Fibroblast of skin of left quadriceps (primary cell): ENCODE data around the gene PRKG1.
"Not testable (repeated sequence)": the region's sequence is repeated elsewhere in the genome, so short reads cannot be mapped to it uniquely, and the experiment has no call there.

Experiments
- DNase-seq, 2 experiments: peaks; one replicate each; pipeline ENCODE4 v3.0.0-alpha.2; 2013; ENCODE audit warnings: low read depth in 2 of 2

Gene PRKG1

DNA sequence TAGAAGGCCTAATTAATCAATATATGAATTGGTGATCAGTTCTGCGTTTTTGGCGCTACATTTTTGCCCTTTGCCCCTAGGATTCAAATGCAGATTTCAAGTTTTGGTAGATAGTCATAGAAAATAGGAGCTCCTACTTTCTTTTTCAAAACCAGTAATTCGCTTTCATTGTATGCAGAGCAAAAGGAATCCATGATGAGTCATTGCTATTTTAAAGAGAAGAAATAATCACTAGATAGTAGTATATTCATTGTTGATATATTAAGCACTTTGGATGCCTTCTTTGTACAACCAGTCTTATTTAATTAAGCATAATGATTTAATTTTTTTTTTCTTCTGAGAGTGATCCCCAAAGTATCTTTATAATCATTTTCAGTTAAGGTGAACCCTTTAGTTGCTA lies 574.8 kb downstream of the PRKG1 start:
- no peak for DNase-seq

DNA sequence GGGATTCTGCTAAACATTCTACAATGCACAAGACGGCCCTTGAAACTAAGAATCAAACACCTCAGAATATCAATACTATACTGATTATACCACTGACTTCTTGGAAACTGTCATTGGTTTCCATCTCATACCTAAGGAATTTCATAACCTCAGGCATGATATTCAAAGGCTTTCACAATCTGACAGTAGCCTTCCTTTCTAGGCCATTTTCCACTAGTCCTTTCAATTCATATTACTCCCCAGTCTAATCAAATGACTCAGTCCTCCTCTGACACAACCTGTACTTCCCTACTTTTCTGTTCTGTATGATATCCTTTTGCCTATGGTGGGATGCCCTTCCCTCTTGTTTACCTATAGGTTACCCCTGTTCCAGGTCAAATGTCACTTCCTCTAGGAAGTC lies 576.8 kb downstream of the PRKG1 start:
- peak in 1 of 2 experiments; percentile 26 for DNase-seq

DNA sequence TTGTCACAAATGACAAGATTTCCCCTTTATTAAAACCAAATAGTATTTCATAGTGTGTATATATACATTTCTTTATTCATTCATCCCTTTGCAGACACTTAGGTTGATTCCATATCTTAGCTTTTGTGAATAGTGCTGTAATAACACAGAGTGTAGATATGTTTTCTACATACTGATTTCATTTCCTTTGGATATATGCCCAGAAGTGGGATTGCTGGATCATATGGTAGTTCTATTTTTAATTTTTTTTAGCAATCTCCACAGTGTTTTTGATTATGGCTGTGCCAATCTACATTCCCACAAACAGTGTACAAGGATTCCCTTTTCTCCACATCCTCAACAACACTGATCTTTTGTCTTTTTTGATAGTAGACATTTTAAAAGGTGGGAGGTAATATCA lies 578.7 kb downstream of the PRKG1 start:
- DNase-seq, result peak; percentile 55 to 56

DNA sequence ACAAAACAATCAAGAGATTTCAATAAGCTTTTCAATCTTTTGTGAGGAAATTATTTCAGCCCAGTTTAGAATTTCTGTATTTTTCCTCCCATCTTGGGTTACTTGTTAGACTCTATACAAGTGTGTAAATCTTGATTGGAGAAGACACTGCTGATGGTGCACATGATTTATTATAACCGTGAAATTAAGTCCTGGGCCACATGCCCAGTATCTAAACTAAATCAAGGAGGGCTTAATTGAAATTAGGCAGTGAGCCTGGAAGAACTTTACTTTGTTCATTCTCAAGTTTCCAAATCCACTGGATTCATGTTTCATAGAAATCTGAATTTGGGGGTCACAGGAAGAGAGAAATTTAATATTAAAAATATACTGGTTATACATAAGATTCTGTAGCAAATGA lies 580.6 kb downstream of the PRKG1 start:
- peak; percentile 46 to 48 for DNase-seq

DNA sequence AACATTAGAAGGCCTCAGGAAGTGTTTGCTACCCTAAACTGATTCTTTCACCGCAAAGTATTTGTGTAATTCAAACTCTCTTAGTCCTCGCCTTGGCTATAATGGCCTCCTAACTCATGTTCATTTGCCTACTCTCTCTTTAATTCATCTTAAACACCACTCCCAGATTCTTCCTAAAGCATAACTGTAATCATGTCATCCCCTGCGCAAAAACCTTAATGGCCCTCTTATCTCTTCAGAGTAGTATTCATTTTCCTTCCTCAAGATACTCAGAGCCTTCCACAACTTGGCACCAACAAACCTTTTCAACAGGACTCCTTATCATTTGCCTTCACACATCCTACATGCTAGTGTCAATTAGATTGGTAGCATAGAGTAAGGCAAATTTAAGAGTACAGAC lies 582.2 kb downstream of the PRKG1 start:
- no peak for DNase-seq

DNA sequence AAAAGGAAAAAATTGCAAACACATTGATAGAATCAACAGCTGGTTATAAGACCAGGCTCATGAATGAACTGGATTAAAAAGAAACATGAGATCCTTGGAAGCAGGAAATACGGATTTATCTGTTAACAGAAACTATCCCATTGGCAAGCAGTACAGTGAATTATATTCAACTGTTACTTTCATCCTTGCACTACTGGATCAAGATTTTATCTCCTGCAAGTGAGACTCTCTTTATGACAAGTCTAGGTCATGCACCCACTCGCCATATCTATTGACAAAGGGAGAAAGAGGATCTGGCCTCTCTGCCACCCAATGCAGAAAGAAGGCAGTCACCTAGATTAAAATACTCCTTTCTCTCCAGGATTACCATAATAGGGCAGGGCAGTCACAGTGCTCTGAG lies 583.7 kb downstream of the PRKG1 start:
- DNase-seq, result no peak

DNA sequence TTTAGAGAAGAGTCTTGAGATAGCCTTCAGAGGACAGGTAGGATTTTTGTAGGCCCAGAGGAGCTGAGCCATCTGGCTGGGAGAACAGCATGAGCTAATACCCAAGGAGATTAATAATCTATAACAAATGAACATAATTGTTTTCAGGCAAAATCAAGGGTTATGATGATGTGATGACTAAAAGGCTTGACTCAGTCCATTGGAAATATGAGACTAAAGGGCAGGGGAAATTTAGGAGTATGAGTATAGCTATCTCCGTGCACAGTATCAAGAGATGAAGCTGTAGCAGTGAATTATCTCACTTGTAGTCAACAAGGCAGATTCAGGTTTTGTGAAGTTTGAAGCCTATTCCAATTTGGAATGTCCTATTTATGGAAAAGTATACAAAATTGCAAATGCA lies 585.1 kb downstream of the PRKG1 start:
- DNase-seq, result no peak

DNA sequence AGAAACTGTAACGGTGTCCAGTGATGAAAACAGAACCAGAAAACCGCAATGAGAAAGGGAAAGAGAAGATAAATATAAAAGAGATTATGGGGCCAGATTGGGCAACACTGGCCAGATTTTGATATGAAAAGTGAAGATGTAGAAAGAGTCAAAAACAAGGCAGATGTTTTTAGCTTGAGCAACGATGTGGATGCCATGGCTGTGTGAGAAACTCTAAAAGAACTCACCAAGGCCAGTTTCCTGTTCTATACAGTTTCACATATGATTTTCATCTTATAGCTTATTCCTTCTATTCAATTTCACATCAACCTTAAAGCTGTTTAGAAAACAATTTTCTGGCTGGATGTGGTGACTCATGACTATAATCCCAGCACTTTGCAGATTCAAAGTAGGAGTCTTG lies 588.8 kb downstream of the PRKG1 start:
- peak in 1 of 2 experiments; percentile 28 for DNase-seq

DNA sequence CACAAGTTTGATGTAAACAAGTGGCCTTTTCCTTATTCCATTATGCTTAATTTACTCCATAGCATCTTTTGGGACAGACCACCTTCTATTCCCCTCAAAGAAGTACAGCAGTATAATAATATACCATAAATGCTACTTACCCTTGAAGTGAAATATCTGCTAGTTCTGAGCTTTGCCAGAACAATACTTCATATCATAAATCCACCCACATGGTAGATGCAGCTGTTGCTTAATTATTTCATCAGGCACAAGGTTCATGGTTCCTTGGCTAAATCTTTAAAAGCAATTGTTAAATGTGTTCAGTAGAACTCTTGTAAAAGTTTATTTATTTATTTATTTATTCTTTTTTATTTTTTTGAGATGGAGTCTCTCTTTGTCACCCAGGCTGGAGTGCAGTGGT lies 592.2 kb downstream of the PRKG1 start:
- DNase-seq, result no peak

DNA sequence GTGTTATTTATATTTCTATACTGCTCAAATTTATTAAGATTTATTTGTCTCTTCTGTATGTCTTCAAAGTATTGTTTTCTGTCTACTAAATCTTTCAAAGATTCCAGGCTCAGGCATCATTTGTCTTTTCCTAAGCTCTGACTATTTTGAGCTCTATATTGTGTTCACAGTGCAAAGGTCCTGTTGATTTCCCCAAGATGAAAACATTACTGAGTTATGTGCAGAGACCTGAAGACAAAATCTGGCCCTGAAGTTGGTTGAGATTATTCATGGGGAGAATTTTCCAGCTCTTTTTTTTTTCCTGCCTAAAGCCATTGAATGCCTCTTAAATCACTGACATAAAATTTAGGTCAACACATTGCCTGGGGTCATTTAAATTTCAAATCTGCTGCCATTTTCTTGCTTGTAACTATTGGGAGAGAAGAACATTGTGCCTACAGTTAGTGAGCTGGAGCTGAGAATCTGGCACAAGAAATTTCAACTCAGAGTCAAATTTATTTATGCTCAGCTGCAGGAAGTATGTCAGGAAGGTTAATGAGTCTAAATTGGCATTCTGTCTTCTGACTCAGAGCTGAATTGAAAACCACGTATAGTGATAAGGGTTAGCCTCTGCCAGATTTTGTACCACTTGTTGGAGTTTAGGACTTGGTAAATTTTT lies 593.5 kb downstream of the PRKG1 start:
- peak in 1 of 2 experiments; percentile 22 for DNase-seq

DNA sequence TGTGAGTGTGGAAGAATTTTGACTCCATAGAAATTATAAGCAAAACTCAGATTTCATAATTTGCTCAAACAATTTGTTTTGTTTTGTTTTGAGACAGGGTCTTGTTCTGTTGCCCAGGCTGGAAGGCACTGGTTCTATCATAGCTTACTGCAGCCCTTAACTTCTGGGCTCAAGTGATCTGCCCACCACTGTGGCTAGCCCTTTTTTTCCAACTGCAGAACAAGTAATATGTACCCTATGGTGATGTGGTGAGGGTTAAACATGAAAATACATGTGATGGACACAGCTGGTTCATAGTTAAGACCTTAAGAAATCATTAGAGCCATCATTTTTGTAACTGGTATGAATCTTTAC lies 594.0 kb downstream of the PRKG1 start:
- no peak for DNase-seq

DNA sequence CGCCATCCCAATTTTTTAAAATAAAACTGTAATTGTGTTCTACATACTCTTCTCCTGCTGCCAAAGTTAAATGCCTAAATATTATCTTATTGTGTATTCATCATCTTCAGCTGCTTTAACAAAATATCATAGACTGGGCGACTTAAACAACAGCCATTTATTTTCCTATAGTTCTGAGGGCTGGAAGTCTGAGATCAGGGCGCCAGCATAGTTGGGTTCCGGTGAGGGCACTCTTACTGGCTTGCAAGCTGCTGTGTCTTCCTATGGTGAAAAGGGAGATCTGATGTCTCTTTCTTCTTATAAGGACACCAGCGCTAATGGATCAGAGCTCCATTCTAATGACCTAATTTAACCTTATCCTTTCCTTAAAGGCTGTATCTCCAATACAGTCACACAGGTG lies 594.8 kb downstream of the PRKG1 start:
- no peak for DNase-seq

DNA sequence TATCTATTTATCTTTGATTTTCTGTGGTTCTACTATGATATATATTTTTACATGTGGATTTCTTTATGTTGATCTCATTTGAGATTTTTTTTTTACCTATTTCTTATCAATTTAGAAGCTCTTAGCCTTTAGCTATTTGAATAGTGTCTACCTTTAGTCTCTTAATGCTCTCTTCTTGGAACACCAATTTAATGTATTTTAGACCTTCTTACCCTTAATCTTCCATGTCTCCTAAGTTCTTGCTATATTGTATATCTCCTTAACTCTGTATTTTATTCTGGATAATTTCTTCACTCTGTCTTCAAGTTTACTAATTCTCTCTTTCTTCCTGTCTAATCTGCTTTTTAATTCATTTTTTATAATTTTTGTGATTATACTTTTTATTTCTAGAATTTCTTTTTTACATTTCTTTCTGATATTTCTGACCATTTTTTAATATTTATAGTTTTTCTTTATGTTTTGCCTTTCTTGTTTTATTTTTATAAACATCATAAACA lies 597.8 kb downstream of the PRKG1 start:
- DNase-seq, result no peak

DNA sequence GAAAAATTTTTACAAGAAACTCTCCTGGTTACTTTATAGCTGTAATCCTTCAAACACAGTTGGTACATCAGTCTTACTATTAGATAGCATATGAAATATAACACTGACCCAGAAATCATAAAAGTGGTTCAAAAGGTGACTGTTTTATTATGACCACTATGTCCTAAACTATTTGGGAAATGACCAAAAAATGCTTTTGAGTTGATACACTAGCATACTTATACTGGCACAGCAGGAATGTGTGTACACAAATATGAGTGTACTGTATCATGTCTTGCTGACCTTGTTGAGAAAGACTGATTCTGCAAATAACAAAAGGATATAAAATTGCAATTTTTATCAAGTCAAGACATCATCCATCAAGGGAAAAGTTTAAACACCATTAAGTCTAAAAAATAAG lies 600.8 kb downstream of the PRKG1 start:
- no peak for DNase-seq

DNA sequence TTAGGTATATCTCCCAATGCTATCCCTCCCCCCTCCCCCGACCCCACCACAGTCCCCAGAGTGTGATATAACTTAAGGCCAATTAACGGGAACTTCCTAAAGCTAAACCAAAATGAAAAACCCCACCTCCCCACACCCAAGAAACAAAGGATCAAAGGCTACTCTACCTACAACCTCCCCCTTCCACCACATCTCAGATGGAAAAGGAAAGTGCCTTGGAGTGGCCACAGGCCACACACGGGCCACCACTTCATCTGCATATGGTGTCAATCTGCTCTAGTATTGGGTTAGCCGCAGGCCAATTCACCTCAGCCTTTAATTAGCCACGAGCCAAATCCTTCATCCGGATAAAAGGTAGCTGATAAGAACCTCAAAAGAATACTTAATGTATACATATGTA lies 605.6 kb downstream of the PRKG1 start:
- DNase-seq, result no peak

DNA sequence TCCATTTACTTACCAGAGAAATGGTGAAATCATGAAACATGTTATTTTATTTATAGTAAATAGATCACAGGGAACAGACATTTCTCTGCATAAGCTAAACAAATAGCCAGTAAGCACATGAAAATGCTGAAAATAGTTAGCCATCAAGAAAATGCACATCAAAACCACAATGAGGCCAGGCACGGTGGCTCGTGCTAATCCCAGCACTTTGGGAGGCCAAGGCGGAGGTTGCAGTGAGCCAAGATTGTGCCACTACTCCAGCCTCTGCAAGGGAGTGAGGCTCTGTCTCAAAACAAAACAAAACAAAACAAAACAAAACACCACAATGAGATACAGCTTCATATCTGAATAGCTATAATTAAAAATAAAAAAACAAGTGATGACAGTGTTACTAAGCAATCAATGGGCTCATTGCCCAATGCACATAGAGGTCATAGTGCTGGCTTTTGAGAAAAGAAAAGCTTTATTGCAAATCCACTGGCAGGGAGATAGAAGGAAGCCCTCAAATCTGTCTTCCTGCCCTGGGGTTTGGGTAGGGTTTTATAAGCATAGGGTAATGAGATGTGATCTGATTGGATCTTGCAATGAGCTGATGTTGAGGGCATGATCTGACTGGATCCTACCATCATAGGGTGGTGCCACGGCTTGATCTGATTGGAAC lies 608.9 kb downstream of the PRKG1 start:
- DNase-seq, result peak; percentile 22 to 26

DNA sequence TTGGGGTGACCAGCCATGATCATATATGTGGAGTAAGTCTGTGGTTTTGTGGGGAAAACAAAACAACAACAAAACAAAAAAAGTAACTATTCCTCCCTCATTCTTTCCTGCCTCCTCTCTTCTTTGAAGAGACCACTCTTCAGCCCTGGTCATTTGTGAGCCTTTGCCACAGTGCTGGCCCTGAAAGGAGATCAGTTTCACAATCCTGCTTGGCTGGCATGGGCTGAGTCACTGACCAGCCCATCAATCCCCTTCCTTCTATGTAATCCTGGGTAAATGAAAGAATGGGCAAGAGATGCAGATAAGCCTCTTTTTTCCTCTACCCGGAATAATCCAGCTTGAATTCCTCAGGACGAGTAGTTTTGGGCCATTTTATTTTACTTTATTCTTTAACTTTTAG lies 611.5 kb downstream of the PRKG1 start:
- no peak for DNase-seq

DNA sequence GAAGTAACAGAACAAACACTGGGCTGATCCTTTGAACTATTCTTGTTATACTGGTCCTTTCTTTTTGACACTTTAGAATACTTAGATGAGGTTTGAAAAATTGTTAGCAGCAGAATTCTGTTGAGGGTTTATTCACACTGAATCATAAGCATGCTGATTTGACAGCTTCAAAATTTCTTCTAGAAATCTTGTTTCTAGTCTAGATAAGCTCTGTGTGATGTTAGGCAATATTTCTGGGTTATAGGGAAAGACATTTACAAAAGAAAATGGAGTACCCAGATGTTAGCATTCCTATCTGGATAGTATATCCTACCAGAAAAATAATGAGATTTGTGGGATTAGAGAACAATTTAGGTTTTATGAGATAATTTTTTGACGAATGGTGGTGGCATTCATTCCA lies 613.0 kb downstream of the PRKG1 start:
- DNase-seq, result no peak

DNA sequence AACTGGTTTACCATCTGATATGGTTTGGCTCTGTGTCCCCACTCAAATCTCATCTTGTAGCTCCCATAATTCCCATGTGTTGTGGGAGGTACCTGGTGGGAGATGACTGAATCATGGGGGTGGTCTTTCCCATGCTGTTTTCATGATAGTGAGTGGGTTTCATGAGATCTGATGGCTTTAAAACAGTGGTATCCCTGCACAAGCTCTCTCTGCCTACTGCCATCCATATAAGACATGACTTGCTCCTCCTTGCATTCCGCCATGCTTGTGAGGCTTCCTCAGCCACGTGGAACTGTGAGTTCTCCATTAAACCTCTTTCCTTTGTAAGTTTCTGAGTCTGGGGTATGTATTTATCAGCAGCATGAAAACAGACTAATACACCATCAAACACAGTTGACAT lies 614.5 kb downstream of the PRKG1 start:
- not testable (repeated sequence) for DNase-seq

DNA sequence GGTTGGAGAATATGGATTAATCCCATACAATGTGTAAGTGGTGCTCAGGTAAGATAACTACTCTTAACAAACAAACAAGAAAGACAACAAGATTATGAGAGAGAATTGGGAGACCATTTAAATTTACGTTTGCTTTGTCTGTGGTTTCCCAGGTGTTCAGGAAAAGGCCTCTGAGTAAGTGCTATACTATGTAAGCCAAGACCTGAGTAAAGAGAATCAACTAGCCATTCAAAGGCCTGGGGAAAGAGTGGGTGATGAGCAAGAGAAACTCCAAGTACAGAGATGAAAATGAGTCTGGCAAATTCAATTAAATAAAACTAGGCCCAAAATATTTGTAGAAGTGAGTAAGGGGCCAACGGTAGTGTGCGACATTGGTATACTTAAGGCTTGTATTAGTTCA lies 615.2 kb downstream of the PRKG1 start:
- no peak for DNase-seq

DNA sequence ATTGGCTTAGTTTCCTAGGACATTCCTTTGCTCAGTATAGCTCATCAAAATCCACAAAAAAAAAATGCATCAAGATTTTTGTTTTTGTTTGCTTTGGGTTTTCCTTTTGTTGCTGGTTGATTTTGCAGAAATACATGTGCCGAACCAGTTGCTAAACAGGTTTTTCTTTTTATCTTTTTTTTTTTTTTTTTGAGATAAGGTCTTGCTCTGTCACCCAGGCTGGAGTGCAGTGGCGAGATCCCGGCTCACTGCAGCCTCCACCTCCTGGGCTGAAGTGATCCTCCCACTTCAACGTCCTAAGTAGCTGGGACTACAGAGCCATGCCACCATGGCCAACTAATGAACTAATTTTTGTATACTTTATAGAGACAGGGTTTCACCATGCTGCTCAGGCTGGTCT lies 616.8 kb downstream of the PRKG1 start:
- DNase-seq, result no peak

DNA sequence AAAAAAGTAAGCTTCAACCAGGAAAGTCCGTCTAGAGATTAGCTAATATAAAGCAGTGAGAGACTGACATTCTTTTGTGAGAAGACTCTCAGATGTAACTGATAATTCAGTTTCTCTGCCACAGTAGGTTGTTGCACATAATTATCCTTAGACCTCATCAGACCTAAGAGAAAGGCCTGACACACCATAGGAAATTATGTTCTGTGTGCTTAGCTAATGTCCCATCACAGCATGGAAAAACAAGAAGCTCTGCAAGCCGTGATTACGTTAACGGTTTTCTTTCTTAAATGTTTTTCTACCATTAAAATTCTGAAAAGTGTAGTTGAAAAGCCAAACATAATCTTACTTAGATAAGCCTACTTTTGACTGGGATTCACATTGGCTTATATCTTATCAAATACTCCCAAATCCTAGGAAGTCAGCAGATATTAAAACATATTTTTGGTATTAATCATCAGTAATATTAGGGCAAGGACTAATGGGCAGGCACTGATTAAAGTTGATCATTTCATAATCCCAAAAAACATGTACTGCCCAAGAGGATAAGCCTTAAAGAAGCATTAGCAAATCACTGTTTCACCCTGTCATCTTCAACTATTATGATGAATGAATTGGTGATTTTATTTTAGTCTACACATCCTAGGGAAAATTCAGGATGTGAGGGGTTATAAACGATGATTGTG lies 619.9 kb downstream of the PRKG1 start:
- no peak for DNase-seq

DNA sequence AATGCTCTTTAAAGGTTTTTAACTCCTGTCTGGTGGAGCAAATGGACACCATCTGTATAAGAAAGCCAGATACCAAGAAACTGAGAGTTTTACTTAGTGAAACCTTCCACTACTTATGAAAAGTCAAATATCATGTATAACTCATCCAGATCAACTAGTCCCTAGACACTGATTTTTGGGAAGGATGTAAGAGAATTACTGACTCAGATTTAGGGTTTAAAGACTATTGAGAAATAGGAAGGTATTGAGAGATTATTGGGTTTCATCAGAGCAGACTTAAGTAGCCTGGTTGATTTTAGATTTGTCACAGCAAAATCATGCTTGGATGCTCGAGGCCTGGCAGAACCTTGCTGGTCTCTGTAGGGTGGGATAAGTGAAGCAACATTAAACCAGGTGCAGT lies 622.0 kb downstream of the PRKG1 start:
- DNase-seq, result no peak
